Pons (tissue), 1 donor: ENCODE results near the gene PLPPR1.

Source experiments
- DNase-seq: peaks from one replicate; pipeline ENCODE4 v3.0.0-alpha.2; 2016; ENCODE audit warnings: low spot score

Gene PLPPR1

DNA sequence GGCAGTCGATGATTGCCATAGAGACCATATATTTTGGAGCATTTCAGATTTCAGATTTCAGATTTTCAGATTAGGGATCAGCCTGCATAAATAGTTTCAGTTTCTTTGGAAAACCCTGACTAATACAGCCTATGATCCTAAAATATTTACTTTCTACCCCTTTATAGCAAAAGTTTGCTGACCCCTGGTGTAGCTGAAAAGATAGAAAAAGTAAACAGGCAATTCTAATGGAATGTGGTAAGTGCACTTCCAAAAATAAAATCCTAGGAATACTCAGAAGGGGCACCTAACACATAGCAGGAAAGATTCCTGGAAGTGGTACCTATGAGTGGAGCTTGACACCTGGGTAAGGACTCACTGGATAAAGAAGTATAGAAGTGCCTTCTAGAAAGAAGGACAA, 321.8 kb downstream of the PLPPR1 start:
- DNase-seq, result no peak

- DNase-seq, result no peak
Observed at GRCh38 chr9:101352892-101353463, 324.5 kb downstream of the PLPPR1 start.

- DNase-seq, result no peak
Observed at GRCh38 chr9:101353683-101354082, 325.2 kb downstream of the PLPPR1 start.

DNA sequence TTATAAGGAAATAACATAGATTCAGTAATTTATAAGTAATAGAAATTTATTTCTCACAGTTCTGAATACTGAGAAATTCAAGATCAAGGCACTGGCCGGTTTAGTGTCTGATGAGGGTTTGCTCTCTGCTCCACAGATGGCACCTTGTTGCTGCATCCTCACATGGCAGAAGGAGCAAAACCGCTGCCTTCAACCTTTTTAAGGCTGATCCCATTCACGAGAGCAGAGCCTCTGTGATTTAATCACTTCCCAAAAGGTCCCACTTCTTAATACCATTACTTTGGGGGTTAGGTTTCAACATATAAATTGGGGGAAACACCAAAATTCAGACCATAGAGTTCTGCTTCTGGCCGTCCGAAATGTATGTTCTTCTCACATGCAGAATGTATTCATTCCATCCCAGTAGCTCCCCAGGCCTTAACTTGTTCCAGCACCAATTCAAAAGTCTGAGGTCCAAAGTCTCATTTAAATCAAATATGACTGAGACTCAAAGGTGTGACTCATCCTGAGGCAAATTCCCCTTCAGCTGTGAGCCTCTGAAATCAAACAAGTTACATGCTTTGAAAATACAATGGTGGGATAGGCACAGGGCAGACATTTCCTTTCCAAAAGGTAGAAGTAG, 325.7 kb downstream of the PLPPR1 start:
- DNase-seq, result no peak

- DNase-seq, result no peak
Observed at GRCh38 chr9:101354765-101355708, 326.5 kb downstream of the PLPPR1 start.

DNA sequence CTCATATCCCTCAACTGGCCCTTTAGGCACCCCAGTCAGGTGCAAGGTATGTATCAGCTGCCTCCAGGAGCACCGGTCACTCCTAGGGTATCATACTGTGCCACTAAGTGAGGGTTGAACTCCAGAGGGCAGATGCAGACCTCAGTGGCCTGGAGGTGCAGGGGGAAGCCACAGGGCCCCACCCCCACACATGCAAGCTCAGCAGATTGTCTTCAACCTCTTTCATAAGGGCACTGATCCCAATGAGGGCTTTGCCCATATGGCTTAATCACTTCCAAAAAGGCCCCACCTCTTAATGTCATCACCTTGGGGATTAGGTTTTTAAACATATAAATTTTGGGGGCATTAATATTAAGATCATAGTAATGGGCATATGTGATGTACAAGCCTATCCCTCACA, 328.1 kb downstream of the PLPPR1 start:
- no peak for DNase-seq

GRCh38 chr9:101359679-101360078, 331.2 kb downstream of the PLPPR1 start:
- no peak for DNase-seq

DNA sequence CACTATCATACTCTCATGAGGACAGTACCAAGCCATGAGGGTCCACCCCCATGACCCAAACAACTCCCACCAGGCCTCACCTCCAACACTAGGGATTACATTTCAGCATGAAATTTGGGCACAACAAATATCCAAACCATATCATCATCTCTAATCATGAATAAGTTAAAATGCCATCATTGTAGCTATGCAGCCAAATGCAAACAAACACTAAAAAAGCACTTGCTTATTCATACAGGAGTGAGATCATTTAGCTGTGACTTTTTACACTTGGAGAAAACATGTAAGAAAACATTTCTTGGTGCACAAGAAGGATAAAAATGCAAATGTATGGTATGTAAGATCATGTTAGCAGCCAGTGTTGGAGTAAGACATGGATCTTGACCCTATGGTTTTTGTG, 332.1 kb downstream of the PLPPR1 start:
- DNase-seq, result no peak

- DNase-seq, result no peak
Observed at GRCh38 chr9:101362450-101362849, 333.9 kb downstream of the PLPPR1 start.

DNA sequence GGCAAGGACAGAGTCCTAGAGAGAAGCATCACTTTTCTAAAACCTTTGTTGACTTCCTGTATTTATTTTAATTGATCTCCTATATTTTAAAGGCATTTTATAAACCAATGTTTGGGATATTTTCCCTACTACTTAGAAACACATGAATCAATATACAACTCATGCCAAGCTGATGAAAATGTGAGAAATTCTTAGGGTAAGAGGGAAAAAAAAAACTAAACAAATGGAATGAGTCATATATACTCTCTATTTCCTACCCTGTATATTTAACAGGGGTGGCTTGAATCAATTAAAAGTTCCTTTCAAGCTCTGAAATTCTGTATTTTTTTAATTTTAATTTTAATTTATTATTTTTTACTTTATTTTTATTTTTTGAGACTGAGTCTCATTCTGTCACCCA, 336.7 kb downstream of the PLPPR1 start:
- DNase-seq, result no peak

- no peak for DNase-seq
Observed at GRCh38 chr9:101366038-101366756, 337.7 kb downstream of the PLPPR1 start.

- no peak for DNase-seq
Observed at GRCh38 chr9:101367323-101367722, 338.8 kb downstream of the PLPPR1 start.

DNA sequence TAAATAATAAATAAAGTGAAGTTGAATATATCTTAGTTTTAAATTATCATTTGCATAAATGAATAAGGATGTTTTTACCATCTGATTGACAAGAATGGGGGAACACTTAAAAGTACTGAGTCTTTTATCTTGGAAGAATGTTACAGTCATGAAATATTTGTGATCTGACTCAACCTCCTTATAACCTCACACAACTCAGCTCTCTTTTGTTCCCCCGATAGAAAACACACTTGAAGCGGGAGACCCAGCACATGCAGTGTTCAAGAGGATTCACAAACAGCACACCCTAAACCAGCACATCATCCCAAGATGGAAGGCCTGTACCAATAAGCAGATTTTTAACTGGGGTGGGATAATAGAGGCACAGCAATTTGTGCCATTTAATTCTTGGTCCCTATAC, 340.8 kb downstream of the PLPPR1 start:
- DNase-seq, result no peak

DNA sequence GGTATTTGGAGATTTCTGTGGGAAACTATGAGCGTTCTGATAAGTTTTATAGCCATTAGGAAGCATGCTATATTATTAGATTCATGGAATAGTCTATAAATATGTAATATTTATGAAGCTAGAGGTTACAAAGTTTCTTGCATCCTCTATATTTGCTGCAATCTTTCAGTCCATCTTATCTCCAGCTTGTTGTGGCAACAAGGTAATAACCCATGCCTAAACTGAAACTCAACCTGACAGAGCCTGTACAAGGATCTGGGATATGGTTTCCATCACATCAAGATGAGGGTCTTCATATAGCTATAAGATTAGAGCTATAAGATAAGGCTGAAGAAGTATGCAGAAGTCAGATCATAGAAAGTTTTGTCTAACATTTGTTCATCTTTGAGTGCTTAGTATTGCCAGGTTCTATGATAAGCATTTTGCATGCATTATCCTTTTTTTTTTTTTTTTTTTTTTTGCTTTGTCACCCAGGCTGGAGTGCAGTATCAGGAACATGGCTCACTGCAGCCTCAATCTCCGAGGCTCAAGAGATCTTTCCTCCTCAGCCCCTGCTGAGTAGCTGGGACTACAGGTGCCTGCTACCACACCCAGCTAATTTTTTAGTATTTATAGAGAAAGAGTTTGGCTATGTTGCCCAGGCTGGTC, 341.5 kb downstream of the PLPPR1 start:
- DNase-seq, result no peak

GRCh38 chr9:101371813-101372212, 343.3 kb downstream of the PLPPR1 start:
- DNase-seq, result no peak

GRCh38 chr9:101372327-101373118, 344.0 kb downstream of the PLPPR1 start:
- no peak for DNase-seq
